Skeletal muscle satellite cell (primary cell): ENCODE results near the gene PAAF1.

Experiments
- H3K27me3 ChIP-seq: 2 replicates; pipeline ENCODE4 v1.7.0; 2013; ENCODE audit warnings: low read length; ENCODE audit not compliant: control insufficient read depth, insufficient read depth
- H3K36me3 ChIP-seq: 2 replicates; pipeline ENCODE4 v1.7.0; 2013; ENCODE audit warnings: mild to moderate bottlenecking, control low read depth, low read length; ENCODE audit not compliant: insufficient read depth
- H3K4me1 ChIP-seq: 2 replicates; pipeline ENCODE4 v1.7.0; 2013; ENCODE audit warnings: low read length; ENCODE audit not compliant: control insufficient read depth, insufficient read depth
- H3K4me2 ChIP-seq: 2 replicates; pipeline ENCODE4 v1.7.0; 2013; ENCODE audit warnings: mild to moderate bottlenecking, low read length
- H3K4me3 ChIP-seq: 2 replicates; pipeline ENCODE4 v1.7.0; 2013; ENCODE audit warnings: low read length
- H3K9ac ChIP-seq: 2 replicates; pipeline ENCODE4 v1.7.0; 2013; ENCODE audit warnings: mild to moderate bottlenecking, low read depth, low read length, moderate library complexity
- H3K9me3 ChIP-seq: replicated peaks from 2 replicates; pipeline ENCODE4 v1.7.0; 2013; ENCODE audit warnings: mild to moderate bottlenecking, control low read depth, low read length

PAAF1 gene

DNA sequence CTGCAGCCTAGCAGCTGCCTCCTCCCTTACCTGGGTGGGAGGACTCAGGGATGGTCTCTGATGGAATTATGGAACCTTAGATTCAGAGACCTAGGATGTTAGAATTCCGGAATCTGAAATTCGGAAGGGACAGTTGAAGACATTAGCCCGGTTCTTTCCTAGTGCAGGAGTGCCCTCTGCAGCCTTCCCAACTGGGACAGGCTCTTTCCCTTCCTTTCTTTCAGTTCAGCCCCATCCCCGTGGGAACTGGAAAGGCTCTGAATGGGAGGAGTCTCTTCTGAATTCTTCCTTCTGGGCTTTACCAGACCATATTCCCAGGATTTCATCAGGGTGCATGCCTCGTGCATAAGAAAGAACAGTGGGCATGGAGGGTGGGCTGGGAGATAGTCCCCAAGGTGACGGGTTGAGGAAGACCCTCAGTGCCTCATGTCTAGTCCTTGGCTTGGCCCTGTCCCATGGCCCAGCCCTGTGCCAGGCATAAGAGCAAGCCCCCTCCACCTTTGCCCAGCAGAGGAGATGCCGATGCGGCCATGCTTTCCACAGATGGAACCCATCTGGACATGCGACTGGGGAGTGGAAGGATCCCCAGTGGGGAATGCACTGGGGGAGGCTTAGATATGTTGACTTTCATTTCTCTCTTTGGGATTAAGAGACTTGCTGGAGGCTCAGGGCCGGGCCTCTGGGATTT is 88.4 kb downstream of the PAAF1 start:
- Histone ChIP-seq H3K9ac (no peak overlapping the region), H3K4me3 (no peak overlapping the region), H3K4me1 (no peaks in the 10 kb centered on the region), H3K27me3 (peaks cover 11% of the 10 kb centered on the region), H3K4me2 (no peak overlapping the region), H3K36me3 (no peaks in the 10 kb centered on the region), H3K9me3 (no peaks in the 10 kb centered on the region)

- no peaks in the 10 kb centered on the region for H3K9me3 ChIP-seq
- H3K4me3 ChIP-seq = no peak overlapping the region
- H3K4me1 ChIP-seq = no peaks in the 10 kb centered on the region
- H3K27me3 ChIP-seq = peaks cover 11% of the 10 kb centered on the region
- H3K4me2 ChIP-seq = no peak overlapping the region
- H3K9ac ChIP-seq = no peak overlapping the region
- no peaks in the 10 kb centered on the region for H3K36me3 ChIP-seq
Measured at GRCh38 chr11:73965764-73966121, 88.9 kb downstream of the PAAF1 start.

GRCh38 chr11:73968356-73968966 is 91.7 kb downstream of the PAAF1 start:
- Histone ChIP-seq H3K4me1 (no peaks in the 10 kb centered on the region), H3K27me3 (peaks cover 11% of the 10 kb centered on the region), H3K4me2 (no peak overlapping the region), H3K36me3 (no peaks in the 10 kb centered on the region), H3K4me3 (no peak overlapping the region), H3K9ac (no peak overlapping the region), H3K9me3 (no peaks in the 10 kb centered on the region)

DNA sequence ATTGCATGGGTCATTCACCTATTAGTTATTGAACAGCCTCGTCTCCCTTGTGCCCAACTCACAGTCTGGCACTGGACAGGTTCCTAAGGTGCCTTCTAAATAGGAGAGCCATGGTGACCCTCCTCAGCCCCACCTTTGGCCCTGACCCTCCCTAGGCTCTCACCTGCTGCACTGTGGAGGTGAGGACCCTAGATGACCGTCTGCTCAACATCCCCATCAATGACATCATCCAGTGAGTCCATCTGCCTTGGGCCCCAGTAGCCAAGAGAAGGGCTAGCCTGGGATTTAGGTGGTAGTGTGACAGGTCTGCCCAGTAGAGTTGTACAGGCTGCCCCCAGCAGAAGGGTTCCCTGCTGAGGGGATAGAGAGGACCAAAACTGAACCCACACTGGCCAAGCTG is 92.3 kb downstream of the PAAF1 start:
- H3K27me3 ChIP-seq = peaks cover 11% of the 10 kb centered on the region
- no peaks in the 10 kb centered on the region for H3K9me3 ChIP-seq
- no peaks in the 10 kb centered on the region for H3K36me3 ChIP-seq
- H3K9ac ChIP-seq = no peak overlapping the region
- H3K4me2 ChIP-seq = no peak overlapping the region
- no peak overlapping the region for H3K4me3 ChIP-seq
- peaks cover 6% of the 10 kb centered on the region for H3K4me1 ChIP-seq

GRCh38 chr11:73969991-73970800 is 93.4 kb downstream of the PAAF1 start:
- H3K36me3 ChIP-seq = no peaks in the 10 kb centered on the region
- H3K9me3 ChIP-seq = no peaks in the 10 kb centered on the region
- H3K27me3 ChIP-seq = peaks cover 7% of the 10 kb centered on the region
- H3K9ac ChIP-seq = no peak overlapping the region
- H3K4me2 ChIP-seq = no peak overlapping the region
- H3K4me3 ChIP-seq = no peak overlapping the region
- peaks cover 10% of the 10 kb centered on the region for H3K4me1 ChIP-seq

DNA sequence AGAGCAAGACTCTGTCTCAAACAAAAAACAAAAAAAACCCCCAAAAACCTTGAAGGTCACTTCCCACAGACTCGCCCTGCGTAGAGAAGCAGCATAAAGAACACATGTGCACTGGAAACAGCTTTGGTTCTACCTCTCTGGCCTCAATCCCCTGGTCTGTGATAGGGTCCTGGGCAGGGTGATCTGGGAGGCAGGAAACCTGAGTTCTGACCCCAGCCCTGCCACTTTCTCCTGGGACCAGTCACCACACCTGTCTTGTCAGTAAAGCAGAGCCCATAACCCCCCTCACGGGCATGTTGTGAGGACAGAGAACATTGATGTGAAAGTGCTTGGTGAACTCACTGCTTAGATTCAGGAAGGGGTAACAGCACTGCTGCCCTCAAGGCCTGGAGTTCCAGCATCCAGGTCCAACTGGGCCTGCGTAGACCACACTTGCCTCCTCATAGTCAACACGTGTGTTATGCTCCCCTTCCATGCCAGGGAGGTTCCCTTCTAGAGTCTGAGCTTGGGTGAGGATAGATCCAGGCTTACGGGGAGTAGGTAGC is 94.4 kb downstream of the PAAF1 start:
- no peaks in the 10 kb centered on the region for H3K9me3 ChIP-seq
- H3K4me2 ChIP-seq = no peak overlapping the region
- H3K9ac ChIP-seq = no peak overlapping the region
- H3K4me3 ChIP-seq = no peak overlapping the region
- H3K4me1 ChIP-seq = peaks cover 10% of the 10 kb centered on the region
- H3K27me3 ChIP-seq = no peaks in the 10 kb centered on the region
- H3K36me3 ChIP-seq = no peaks in the 10 kb centered on the region

DNA sequence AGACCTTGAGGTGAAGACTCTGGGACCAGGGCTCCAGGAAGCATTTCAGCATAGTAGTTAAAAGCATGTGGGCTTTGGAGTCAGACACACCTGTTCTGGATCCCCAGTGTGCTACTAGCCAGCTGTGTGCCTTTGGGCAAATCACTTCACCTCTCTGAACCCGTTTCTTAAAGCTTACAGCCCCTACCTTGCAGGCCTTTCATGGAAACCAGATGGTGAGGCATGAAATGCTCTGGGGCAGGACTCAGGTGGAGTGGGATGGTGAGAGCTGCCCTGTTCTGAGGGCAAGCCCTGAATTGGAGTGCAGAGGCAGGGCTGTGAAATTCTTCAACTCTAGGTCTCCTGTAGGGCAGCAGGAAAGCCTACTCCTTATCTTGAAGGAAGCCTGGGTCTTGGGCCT is 95.4 kb downstream of the PAAF1 start:
- Histone ChIP-seq H3K27me3 (no peaks in the 10 kb centered on the region), H3K4me3 (no peak overlapping the region), H3K9ac (no peak overlapping the region), H3K36me3 (no peaks in the 10 kb centered on the region), H3K4me2 (no peak overlapping the region), H3K9me3 (no peaks in the 10 kb centered on the region), H3K4me1 (peaks cover 10% of the 10 kb centered on the region)

DNA sequence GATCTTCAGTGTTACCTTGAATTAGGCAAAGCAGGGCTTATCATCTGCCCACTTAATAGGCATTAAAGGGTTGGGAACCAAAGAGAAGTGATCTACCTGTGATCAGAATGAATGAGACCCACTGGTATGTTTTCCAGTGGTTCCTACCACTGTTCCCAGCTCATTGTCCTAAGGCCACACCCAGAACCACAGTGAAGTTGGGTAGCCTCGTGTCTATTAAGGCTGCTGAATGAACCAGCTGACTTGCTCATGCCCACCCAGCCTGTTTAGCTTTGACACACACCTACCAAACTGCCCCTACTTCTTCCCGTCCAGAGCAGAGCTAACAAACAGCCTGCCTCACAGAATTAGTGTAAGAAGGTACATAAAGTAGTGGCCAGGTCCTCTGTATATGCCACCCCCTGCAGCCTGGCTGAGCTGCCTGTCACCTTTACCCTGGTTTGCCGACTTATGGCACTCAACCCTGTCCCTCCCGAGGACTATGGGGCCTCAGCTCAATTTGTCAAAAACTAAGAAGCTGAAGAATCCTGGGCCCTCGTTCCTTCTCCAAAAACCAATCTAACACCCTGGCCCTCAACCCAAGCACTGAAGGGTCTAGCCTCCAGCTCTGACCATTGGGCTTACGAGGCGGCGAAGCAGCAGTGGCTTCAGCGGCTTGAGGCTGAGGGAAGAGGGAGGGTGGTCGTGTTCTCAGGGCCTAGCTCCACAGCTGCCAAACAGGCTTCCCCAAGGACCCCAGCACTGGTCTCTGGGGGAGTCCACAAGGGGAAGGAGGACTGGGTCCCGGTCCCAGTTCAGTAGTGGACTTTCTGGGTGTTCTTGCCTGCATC is 96.0 kb downstream of the PAAF1 start:
- no peaks in the 10 kb centered on the region for H3K27me3 ChIP-seq
- no peak overlapping the region for H3K9ac ChIP-seq
- no peak overlapping the region for H3K4me2 ChIP-seq
- H3K36me3 ChIP-seq = no peaks in the 10 kb centered on the region
- no peak overlapping the region for H3K4me3 ChIP-seq
- peaks cover 10% of the 10 kb centered on the region for H3K4me1 ChIP-seq
- H3K9me3 ChIP-seq = no peaks in the 10 kb centered on the region

GRCh38 chr11:73974604-73975478 is 98.0 kb downstream of the PAAF1 start:
- no peak overlapping the region for H3K4me2 ChIP-seq
- H3K4me3 ChIP-seq = no peak overlapping the region
- no peaks in the 10 kb centered on the region for H3K27me3 ChIP-seq
- H3K9ac ChIP-seq = no peak overlapping the region
- no peaks in the 10 kb centered on the region for H3K9me3 ChIP-seq
- peaks cover 10% of the 10 kb centered on the region for H3K4me1 ChIP-seq
- no peaks in the 10 kb centered on the region for H3K36me3 ChIP-seq

GRCh38 chr11:73975479-73975757 is 98.6 kb downstream of the PAAF1 start:
- no peaks in the 10 kb centered on the region for H3K36me3 ChIP-seq
- H3K9ac ChIP-seq = no peak overlapping the region
- H3K9me3 ChIP-seq = no peaks in the 10 kb centered on the region
- no peak overlapping the region for H3K4me3 ChIP-seq
- H3K4me1 ChIP-seq = peaks cover 10% of the 10 kb centered on the region
- no peaks in the 10 kb centered on the region for H3K27me3 ChIP-seq
- no peak overlapping the region for H3K4me2 ChIP-seq
